HG02938 (cell line): ENCODE measurements around the gene ITGA1.
"Not testable (repeated sequence)": the region's sequence is repeated elsewhere in the genome, so short reads cannot be mapped to it uniquely, and the experiment has no call there.

Source experiments
- ATAC-seq: cut with Tn5 transposase; IDR thresholded peaks from one replicate; pipeline ENCODE4 v1.9.1; 2021; ENCODE audit warnings: mild to moderate bottlenecking, moderate library complexity; ENCODE audit not compliant: unreplicated experiment

The ITGA1 gene

GRCh38 chr5:52861368-52861767 lies 73.7 kb downstream of the ITGA1 start:
- no peak for ATAC-seq

GRCh38 chr5:52863715-52864290 lies 76.1 kb downstream of the ITGA1 start:
- no peak for ATAC-seq

GRCh38 chr5:52864371-52864770 lies 76.7 kb downstream of the ITGA1 start:
- ATAC-seq: no peak

- ATAC-seq: no peak
These were observed 77.2 kb downstream of the ITGA1 start for GRCh38 chr5:52864884-52865283.

GRCh38 chr5:52865991-52866390 lies 78.3 kb downstream of the ITGA1 start:
- ATAC-seq: not testable (repeated sequence)

GRCh38 chr5:52867809-52868208 lies 80.1 kb downstream of the ITGA1 start:
- ATAC-seq: no peak

GRCh38 chr5:52868417-52868816 lies 80.7 kb downstream of the ITGA1 start:
- no peak for ATAC-seq

- no peak for ATAC-seq
These were observed 81.7 kb downstream of the ITGA1 start for GRCh38 chr5:52869391-52869790.

- ATAC-seq: no peak
These were observed 82.7 kb downstream of the ITGA1 start for GRCh38 chr5:52870448-52870847.

- ATAC-seq: no peak
These were observed 88.1 kb downstream of the ITGA1 start for GRCh38 chr5:52875827-52876226.

GRCh38 chr5:52876456-52876855 lies 88.7 kb downstream of the ITGA1 start:
- no peak for ATAC-seq

- no peak for ATAC-seq
These were observed 90.9 kb downstream of the ITGA1 start for GRCh38 chr5:52878656-52879055.

GRCh38 chr5:52880541-52880940 lies 92.8 kb downstream of the ITGA1 start:
- ATAC-seq: no peak

GRCh38 chr5:52881468-52881867 lies 93.8 kb downstream of the ITGA1 start:
- no peak for ATAC-seq

- ATAC-seq: no peak
These were observed 95.4 kb downstream of the ITGA1 start for GRCh38 chr5:52883110-52883509.

GRCh38 chr5:52884453-52884852 lies 96.7 kb downstream of the ITGA1 start:
- no peak for ATAC-seq

GRCh38 chr5:52885614-52886013 lies 97.9 kb downstream of the ITGA1 start:
- ATAC-seq: no peak

- no peak for ATAC-seq
These were observed 98.5 kb downstream of the ITGA1 start for GRCh38 chr5:52886206-52886605.

- no peak for ATAC-seq
These were observed 99.3 kb downstream of the ITGA1 start for GRCh38 chr5:52887066-52887465.

- no peak for ATAC-seq
These were observed 100.6 kb downstream of the ITGA1 start for GRCh38 chr5:52888363-52888762.

- no peak for ATAC-seq
These were observed 104.6 kb downstream of the ITGA1 start for GRCh38 chr5:52892242-52892878.

GRCh38 chr5:52893105-52893504 lies 105.4 kb downstream of the ITGA1 start:
- ATAC-seq: no peak

GRCh38 chr5:52893863-52894262 lies 106.1 kb downstream of the ITGA1 start:
- no peak for ATAC-seq
